Natural killer cell treated with Interleukin-12 subunit alpha and Interleukin-12 subunit beta and Interleukin-15 and Interleukin-18, amount 100 ng/mL, for 72 hours (primary cell): ENCODE measurements around the gene TRIO. TPM values are rescaled to one million over a fixed set of nuclear protein-coding genes. Genes with fewer than 3 reads are reported as not detected.

ENCODE experiments used
- ATAC-seq, 2 donors: fragments of 150-1000 bp; cut with Tn5 transposase in 1 of 2; sonication (Bioruptor Pico), chemical (Tn5 transposase) in 1 of 2; 2 replicates each; pipeline ENCODE4 v1.10.0; 2021
- DNase-seq: peaks from one replicate; pipeline ENCODE4 v3.0.0; 2022; ENCODE audit warnings: low spot score
- H3K27ac Mint-ChIP-seq, 2 donors: 1 replicate in 1 of 2; 2 replicates in 1 of 2; pipeline ENCODE4 v1.8.0; 2022; ENCODE audit warnings: mixed read lengths in 2 of 2, mild to moderate bottlenecking in 1 of 2, moderate library complexity in 1 of 2
- H3K27me3 Mint-ChIP-seq, 2 donors: 1 replicate in 1 of 2; 2 replicates in 1 of 2; pipeline ENCODE4 v1.8.0; 2022; ENCODE audit warnings: mixed read lengths in 2 of 2
- H3K36me3 Mint-ChIP-seq: one replicate; pipeline ENCODE4 v1.8.0; 2022; ENCODE audit warnings: mixed read lengths
- H3K4me1 Mint-ChIP-seq, 2 donors: 1 replicate in 1 of 2; 2 replicates in 1 of 2; pipeline ENCODE4 v1.8.0; 2022; ENCODE audit warnings: low read depth in 2 of 2, mixed read lengths in 2 of 2, mild to moderate bottlenecking in 1 of 2
- H3K4me3 Mint-ChIP-seq: one replicate; pipeline ENCODE4 v1.8.0; 2022; ENCODE audit warnings: mixed read lengths
- H3K9me3 Mint-ChIP-seq: 2 replicates; pipeline ENCODE4 v1.8.0; 2022; ENCODE audit warnings: mixed read lengths
- total RNA-seq, 2 donors: library from RNA; stranded (reverse); gene quantifications; one replicate each; pipeline ENCODE4 v1.2.3, GENCODE V29; 2022

TRIO gene
- total RNA-seq, 2 donors from 2014 or later = 40.1 to 70.3 TPM

DNA sequence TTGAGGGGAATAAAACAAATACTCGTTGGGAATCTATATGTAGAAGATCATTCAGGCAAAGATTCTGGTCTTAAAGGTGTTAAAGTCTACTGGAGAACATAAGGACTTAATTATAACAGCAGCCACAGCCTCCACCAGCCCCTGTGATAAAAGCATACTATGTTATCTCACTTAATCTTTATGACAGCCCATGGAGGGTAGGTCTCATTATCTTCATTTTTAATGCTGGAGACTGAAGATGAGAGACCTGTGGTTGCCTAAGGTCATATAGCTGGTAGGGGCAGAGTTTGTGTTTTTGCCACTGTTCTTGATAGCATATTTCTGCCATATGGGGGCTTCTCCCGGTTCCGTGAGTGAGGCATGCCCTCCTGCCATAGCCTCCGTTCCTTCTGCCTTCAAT, 88.7 kb downstream of the TRIO start:
- no peaks in the 10 kb centered on the region for H3K9me3 Mint-ChIP-seq
- peaks cover 4 to 20% of the 10 kb centered on the region in 2 donors for H3K4me1 Mint-ChIP-seq
- no peaks in the 10 kb centered on the region for H3K27me3 Mint-ChIP-seq
- no peaks in the 10 kb centered on the region for H3K36me3 Mint-ChIP-seq
- no peak for ATAC-seq
- no peak for DNase-seq
- no peak overlapping the region for H3K27ac Mint-ChIP-seq
- H3K4me3 Mint-ChIP-seq = no peak overlapping the region

DNA sequence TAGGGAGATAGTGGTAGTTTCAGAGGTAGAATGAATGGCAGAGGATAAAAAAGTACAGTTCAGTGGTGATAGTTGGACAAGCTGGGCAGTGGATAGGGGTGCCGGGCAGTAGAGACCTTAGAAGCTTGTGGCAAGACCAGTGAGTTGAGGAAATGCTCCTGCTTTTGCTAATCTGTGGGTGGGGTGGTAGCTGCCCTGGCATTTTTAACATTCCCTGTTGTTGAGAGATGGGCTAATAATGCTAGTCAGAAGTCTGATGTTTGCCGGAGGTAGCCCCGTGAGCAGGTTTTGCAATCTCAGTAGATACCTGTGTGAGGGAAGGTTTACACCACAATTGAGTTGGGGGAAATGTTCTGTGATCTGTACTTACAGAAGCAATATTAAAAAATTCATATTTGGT, 91.1 kb downstream of the TRIO start:
- no peaks in the 10 kb centered on the region for H3K27me3 Mint-ChIP-seq
- no peak for ATAC-seq
- H3K4me3 Mint-ChIP-seq = no peak overlapping the region

DNA sequence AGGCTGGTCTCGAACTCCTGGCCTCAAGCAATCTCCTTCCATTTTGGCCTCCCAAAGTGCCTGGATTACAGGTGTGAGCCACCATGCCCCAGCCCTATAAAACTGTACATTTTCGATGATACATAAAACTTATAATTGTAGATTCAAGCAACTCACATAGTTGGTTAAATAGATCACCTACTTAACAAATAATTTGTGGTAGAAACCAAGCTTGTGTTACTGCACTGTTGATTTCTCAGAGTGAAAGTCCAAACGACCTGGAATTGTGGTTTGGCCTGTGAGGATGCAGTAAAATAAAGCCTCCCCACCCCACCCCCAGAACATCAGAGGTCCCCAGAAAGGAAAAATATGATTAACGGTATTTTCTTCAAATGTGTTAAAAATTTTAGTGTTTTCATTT, 92.7 kb downstream of the TRIO start:
- H3K4me1 Mint-ChIP-seq = peaks cover 4 to 11% of the 10 kb centered on the region in 2 donors
- H3K27ac Mint-ChIP-seq = no peak overlapping the region
- H3K36me3 Mint-ChIP-seq = no peaks in the 10 kb centered on the region
- no peak for DNase-seq
- ATAC-seq = no peak
- H3K27me3 Mint-ChIP-seq = no peaks in the 10 kb centered on the region
- H3K9me3 Mint-ChIP-seq = no peaks in the 10 kb centered on the region
- no peak overlapping the region for H3K4me3 Mint-ChIP-seq

More for the DNA sequence above, 91.1 kb downstream of the TRIO start:
- H3K27ac Mint-ChIP-seq = no peak overlapping the region
- H3K9me3 Mint-ChIP-seq = no peaks in the 10 kb centered on the region
- no peak for DNase-seq
- H3K36me3 Mint-ChIP-seq = no peaks in the 10 kb centered on the region
- H3K4me1 Mint-ChIP-seq = peaks cover 4 to 20% of the 10 kb centered on the region in 2 donors

DNA sequence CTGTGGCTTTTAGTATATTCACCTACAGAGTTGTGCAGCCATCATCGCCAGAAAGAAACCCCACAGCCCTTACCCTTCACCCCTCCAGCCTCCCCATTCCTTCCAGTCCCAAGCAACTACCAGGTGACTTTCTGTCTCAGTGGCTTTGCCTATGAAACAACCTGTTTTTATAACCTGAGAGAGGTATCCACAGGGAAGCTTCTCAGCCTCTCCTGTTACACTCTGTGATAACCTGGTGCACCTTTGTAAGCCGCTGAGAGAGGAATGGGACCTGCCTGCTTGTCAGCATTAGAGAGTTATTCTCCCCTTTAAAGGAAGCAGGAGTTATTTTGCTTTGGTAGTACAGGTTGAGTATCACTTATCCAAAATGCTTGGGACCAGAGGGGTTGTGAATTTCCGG, 93.6 kb downstream of the TRIO start:
- no peaks in the 10 kb centered on the region for H3K36me3 Mint-ChIP-seq
- H3K27me3 Mint-ChIP-seq = no peaks in the 10 kb centered on the region
- DNase-seq (no peak), ATAC-seq (no peak)
- no peak overlapping the region for H3K4me3 Mint-ChIP-seq
- peak overlapping the region in 1 of 2 donors; percentile 2 for H3K27ac Mint-ChIP-seq
- peaks cover 4 to 11% of the 10 kb centered on the region in 2 donors for H3K4me1 Mint-ChIP-seq
- H3K9me3 Mint-ChIP-seq = no peaks in the 10 kb centered on the region

DNA sequence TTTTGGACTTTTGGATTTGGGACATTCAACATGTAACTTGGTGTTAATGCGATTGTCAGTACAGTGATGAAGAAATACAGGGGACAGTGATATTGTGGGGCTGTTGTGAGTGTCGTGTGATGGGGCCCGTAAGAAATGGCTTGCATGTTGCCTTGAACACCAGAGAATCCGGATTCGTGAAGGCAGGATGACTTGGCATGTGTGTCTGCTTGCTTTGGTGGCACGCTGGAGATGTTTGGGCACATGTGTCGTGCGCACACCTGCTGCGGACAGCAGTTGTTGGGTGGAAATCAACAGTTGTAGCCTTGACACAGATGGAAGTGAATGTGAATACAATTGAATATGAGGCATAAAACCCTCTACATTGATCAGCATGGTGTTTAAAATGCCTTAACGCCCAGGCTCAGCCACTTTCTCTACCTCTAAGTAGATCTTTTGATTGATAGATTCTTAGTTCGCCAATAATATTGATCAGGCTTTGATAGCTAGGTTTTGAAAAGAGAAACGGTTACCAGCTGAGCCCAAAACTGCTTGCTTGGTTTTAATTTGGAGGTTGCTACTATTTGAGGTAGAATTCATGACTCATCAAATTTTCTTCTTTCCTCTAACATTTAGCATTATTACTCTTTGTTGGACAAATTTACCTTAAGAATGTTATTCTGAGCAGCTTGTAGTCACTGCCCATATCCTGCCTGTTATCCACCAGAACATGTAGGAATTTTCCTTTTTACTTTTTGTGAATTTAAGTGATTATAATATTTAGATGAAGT, 94.4 kb downstream of the TRIO start:
- Mint-ChIP-seq H3K36me3 (no peaks in the 10 kb centered on the region), H3K27ac (peak overlapping the region in 1 of 2 donors; percentile 2), H3K27me3 (no peaks in the 10 kb centered on the region), H3K9me3 (no peaks in the 10 kb centered on the region), H3K4me3 (no peak overlapping the region), H3K4me1 (peaks cover 4 to 13% of the 10 kb centered on the region in 2 donors)
- DNase-seq (no peak), ATAC-seq (no peak)

DNA sequence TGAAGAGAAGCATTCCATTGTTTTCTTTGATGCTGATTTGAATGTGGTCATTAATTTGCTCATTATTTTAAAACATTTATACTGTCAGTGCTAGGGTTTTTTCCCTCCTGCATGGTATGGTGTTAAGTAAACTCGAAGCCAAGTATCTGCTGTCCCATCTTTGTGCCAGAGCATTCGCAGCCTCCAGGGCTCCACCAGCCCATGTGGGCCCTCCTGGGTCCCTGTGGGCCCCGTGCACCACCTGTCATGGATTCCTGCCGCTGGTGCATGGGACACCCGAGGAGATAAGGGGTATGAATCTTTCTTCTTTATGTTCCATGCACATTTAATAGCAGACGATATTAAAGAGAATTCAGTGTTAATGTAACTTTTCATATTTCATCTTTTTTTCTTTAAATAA, 95.1 kb downstream of the TRIO start:
- no peaks in the 10 kb centered on the region for H3K9me3 Mint-ChIP-seq
- no peaks in the 10 kb centered on the region for H3K36me3 Mint-ChIP-seq
- DNase-seq = no peak
- H3K4me1 Mint-ChIP-seq = peaks cover 4 to 13% of the 10 kb centered on the region in 2 donors
- no peak overlapping the region for H3K27ac Mint-ChIP-seq
- ATAC-seq = no peak
- no peak overlapping the region for H3K4me3 Mint-ChIP-seq
- H3K27me3 Mint-ChIP-seq = no peaks in the 10 kb centered on the region

DNA sequence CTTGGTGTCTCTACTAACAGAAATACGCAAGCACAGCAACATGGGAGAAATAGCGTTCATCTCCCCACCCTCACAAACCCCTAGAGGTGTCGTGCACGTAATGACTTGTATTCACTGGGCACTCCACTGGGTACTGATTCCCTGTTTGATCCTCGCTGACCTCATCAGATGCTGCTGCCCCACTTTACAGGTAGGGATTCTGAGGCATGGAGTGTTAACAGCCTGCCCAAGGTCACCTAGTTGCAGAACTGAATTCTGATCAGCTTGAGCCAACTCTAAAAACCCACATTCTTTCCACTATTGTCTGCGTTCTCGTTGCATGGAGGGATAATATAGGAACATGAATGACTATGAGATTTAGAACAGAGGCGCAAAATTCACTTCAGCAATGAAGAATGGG, 96.3 kb downstream of the TRIO start:
- ATAC-seq (no peak), DNase-seq (no peak)
- Mint-ChIP-seq H3K27ac (no peak overlapping the region), H3K4me1 (peaks cover 4 to 9% of the 10 kb centered on the region in 2 donors), H3K27me3 (no peaks in the 10 kb centered on the region), H3K9me3 (no peaks in the 10 kb centered on the region), H3K36me3 (no peaks in the 10 kb centered on the region), H3K4me3 (no peak overlapping the region)

DNA sequence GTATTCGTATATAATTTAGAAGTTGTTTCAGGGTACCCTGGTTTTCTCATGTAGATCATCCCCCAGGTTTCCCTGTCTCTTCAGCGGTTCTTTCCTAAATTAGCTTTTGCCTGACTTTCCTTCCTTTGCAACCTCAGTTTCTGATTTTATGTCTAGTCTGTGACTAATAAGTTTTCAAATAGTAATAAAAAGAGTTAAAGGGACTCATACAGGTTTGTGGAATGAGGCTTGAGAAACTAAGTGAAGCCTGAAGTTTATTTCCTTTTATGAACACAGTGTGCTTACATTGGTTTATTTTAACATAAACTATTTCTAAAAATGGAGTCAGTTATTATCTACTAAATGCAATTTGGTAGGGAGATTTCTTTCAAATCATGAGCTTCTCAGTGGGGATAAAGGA, 96.8 kb downstream of the TRIO start:
- H3K4me3 Mint-ChIP-seq = no peak overlapping the region
- DNase-seq (no peak), ATAC-seq (no peak)
- H3K27me3 Mint-ChIP-seq = no peaks in the 10 kb centered on the region
- H3K36me3 Mint-ChIP-seq = no peaks in the 10 kb centered on the region
- peaks cover 4 to 9% of the 10 kb centered on the region in 2 donors for H3K4me1 Mint-ChIP-seq
- no peaks in the 10 kb centered on the region for H3K9me3 Mint-ChIP-seq
- no peak overlapping the region for H3K27ac Mint-ChIP-seq

DNA sequence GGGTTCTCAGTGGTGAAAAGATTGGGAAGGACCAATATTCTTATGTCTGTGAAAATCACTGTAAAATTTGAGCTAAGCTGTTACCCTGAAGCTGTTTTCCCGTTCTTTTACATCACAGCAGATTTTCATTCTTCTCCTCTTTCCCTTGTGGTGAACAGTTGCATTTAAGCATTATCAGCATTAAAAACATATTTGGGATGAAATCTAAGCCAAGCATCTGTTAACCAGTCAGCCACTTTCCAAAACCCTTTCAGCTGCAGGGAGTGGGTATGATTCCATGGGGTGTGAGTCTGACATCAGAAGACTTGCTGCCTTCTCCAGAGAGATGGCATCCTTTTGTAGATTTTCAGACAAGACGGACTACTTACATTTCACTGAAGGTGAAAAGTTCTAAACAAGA, 97.2 kb downstream of the TRIO start:
- Mint-ChIP-seq H3K27me3 (no peaks in the 10 kb centered on the region), H3K36me3 (no peaks in the 10 kb centered on the region), H3K27ac (no peak overlapping the region), H3K4me3 (no peak overlapping the region), H3K4me1 (peaks cover 2 to 8% of the 10 kb centered on the region in 2 donors), H3K9me3 (no peaks in the 10 kb centered on the region)
- ATAC-seq = no peak
- DNase-seq = no peak

DNA sequence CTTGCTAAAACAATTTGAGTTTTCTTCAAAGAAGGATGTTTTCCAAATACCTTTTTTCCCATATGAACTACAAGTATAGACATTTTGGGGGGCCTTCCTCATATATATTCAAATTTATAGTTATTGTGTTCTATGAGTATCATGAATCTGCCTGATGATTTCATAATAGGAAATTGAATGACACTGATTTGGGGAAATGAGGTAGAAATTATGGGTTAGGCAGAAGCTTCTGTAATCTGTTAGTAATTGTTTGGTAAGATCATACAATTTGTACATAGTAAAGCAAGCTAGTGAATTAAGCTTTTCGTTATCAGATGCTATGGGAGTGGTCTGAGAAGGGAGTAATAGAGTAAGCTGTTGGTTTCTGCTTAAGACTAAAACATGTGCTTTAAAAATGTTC, 98.0 kb downstream of the TRIO start:
- no peak for ATAC-seq
- no peak overlapping the region for H3K4me3 Mint-ChIP-seq
- no peaks in the 10 kb centered on the region for H3K27me3 Mint-ChIP-seq
- H3K36me3 Mint-ChIP-seq = no peaks in the 10 kb centered on the region
- H3K27ac Mint-ChIP-seq = no peak overlapping the region
- peaks cover 0 to 5% of the 10 kb centered on the region in 2 donors for H3K4me1 Mint-ChIP-seq
- no peak for DNase-seq
- H3K9me3 Mint-ChIP-seq = no peaks in the 10 kb centered on the region

DNA sequence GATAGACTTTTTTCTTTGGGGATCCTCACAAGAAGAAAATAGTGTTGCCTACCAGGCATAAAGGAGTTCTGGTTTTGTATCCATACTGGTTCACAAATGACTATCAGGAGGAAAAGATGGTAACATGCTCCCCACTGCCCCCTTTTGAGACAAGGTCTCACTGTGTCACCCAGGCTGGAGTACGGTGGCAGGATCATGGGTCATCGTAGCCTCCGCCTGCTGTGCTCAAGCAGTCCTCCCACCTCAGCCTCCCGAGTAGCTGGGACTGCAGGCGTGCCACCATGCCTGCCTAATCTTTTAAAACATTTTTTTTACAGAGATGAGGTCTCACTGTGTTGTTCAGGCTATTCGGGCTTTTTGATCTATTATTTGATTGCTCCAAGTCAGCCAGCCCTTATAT, 99.3 kb downstream of the TRIO start:
- H3K4me3 Mint-ChIP-seq = no peak overlapping the region
- no peak overlapping the region for H3K27ac Mint-ChIP-seq
- H3K4me1 Mint-ChIP-seq = peaks cover 0 to 2% of the 10 kb centered on the region in 2 donors
- H3K27me3 Mint-ChIP-seq = no peaks in the 10 kb centered on the region
- DNase-seq = no peak
- H3K9me3 Mint-ChIP-seq = no peaks in the 10 kb centered on the region
- no peak for ATAC-seq
- no peaks in the 10 kb centered on the region for H3K36me3 Mint-ChIP-seq

DNA sequence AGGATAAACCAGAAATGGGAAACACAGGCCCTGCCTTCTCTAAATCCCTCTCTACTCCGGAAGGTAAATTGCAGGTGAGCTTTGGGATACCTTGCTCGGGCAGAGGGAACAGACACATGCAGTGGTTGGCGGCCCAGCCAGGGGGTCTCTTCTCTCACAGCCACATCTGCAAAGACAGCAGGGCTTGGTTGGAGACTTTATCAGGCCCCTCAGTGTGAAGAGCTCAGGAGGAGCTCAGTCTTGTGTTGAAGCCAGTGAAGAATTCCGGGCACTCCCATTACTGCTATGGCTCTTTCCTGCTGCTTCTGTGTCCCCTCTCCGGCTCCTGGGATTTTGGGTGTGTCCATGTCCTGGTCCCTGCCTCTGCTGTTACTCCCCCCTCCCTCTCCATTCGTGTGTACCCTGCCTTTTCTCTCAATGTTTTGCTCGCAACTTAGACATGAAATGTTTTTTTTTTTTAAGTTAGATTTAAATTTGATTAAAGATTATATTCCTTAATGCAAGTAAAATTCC, 99.8 kb downstream of the TRIO start:
- Mint-ChIP-seq H3K4me3 (no peak overlapping the region), H3K27ac (no peak overlapping the region), H3K36me3 (no peaks in the 10 kb centered on the region), H3K4me1 (peaks cover 0 to 2% of the 10 kb centered on the region in 2 donors), H3K27me3 (no peaks in the 10 kb centered on the region), H3K9me3 (no peaks in the 10 kb centered on the region)
- DNase-seq (no peak), ATAC-seq (no peak)

DNA sequence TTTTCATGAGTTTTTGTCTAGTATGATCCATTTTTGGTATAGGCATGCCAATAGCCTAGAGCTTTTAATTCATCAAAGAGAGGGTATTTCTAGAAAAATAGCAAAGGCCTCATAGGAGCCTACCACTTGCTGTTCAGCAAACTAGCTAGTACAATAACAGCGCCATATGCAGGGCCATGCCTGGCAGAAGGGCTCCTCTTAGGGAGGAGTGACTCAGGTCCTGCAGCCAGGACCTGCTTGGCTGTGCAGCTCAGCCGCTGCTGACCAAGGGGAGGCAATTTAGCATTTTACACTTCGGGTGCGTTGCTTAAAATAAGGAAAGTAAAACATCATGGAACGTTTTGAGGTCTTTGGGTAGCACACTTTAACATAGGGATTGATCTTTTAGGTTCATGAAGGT, 100.6 kb downstream of the TRIO start:
- no peak for ATAC-seq
- no peaks in the 10 kb centered on the region for H3K9me3 Mint-ChIP-seq
- no peaks in the 10 kb centered on the region for H3K27me3 Mint-ChIP-seq
- H3K36me3 Mint-ChIP-seq = no peaks in the 10 kb centered on the region
- no peak for DNase-seq
- H3K4me3 Mint-ChIP-seq = no peak overlapping the region
- H3K27ac Mint-ChIP-seq = no peak overlapping the region
- H3K4me1 Mint-ChIP-seq = peaks cover 1 to 2% of the 10 kb centered on the region in 2 donors

DNA sequence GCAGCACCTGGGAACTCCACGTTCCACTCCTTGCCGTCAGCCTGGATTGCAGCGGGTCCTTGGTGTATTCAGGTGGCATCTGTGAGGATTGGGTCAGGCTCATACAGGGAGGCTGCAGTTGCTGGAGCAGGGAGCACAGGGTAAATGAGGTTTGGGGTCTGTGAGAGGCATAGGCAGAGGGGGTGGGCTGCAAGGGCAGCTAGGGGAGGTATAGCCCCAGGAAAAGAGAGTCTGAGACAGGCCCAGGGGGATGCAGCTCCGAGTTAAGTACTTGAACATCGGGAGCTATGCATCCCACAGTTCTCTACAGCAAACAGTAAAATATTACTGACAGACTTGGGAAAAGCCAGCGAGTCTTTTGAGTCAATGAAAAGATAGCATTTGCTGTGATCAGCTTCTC, 101.6 kb downstream of the TRIO start:
- DNase-seq (no peak), ATAC-seq (no peak)
- no peaks in the 10 kb centered on the region for H3K9me3 Mint-ChIP-seq
- no peak overlapping the region for H3K27ac Mint-ChIP-seq
- H3K27me3 Mint-ChIP-seq = no peaks in the 10 kb centered on the region
- H3K36me3 Mint-ChIP-seq = no peaks in the 10 kb centered on the region
- no peak overlapping the region for H3K4me3 Mint-ChIP-seq
- peaks cover 4 to 8% of the 10 kb centered on the region in 2 donors for H3K4me1 Mint-ChIP-seq
